ENCODE measurements around the gene FRMPD1.

The FRMPD1 gene

GRCh38 chr9:37682951-37683350 lies 32.2 kb downstream of the FRMPD1 start:
- DNase-seq, result no peak

DNA sequence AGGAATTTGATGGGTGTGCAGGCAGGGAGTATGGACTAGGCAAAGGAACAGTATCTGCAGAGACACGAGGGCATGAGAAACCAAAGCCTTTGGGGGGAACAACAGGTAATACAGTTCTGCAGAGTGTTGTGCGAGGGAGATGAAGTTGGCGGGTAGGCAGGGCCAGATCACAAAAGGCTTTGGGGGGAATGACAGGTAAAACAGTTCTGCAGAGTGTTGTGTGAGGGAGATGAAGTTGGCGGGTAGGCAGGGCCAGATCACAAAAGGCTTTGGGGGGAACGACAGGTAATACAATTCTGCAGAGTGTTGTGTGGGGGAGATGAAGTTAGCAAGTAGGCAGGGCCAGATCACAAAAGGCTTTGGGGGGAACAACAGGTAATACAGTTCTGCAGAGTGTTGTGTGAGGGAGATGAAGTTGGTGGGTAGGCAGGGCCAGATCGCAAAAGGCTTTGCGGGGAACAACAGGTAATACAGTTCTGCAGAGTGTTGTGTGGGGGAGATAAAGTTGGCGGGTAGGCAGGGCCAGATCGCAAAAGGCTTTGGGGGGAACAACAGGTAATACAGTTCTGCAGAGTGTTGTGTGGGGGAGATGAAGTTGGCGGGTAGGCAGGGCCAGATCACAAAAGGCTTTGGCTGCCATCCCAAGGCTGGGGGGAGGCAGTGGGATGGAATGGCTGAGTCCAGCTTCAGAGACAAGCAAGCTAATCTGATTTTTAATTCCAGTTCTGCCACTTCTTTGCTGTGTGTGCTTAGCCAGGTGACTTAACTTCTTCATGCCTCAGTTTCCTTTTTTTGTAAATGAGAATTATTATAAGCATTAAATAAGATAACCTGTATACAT lies 33.0 kb downstream of the FRMPD1 start:
- DNase-seq, result no peak

- no peak for DNase-seq
Measured at GRCh38 chr9:37692622-37693221, 42.0 kb downstream of the FRMPD1 start.

DNA sequence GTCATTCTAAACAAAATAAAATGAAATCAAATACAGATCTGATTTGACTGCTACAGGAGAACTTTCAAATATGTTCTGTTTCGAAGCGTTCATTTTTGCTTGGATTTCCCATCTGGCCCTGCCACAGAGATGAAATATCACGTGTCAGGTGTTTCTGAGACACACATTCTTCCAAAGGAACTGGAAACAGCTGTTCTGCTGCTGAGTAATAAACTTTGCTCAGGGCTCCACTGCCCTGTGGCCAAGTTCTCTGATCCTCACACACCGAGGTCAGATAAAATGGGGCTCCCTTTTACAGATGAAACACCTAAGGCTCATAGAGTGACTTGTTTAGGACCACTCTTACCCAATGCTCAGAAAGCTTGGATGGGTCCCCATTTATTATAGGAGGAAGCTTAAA lies 42.5 kb downstream of the FRMPD1 start:
- no peak for DNase-seq

DNA sequence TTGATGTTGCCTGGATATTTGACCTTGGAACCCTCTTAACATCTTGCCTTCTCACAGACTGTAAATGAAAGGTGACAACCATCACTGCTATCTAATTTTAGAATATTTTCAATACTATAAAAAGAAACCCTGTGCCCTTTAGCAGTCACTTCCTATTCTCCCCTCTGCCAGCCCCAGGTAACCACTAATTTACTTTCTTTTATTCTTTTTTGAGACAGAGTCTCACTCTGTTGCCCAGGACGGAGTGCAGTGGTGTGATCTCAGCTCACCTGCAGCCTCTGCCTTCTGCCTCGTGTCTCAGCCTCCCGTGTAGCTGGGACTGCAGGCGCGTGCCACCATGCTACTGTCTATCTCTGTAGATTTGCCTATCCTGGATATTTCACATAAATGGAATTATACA lies 43.6 kb downstream of the FRMPD1 start:
- no peak for DNase-seq

DNA sequence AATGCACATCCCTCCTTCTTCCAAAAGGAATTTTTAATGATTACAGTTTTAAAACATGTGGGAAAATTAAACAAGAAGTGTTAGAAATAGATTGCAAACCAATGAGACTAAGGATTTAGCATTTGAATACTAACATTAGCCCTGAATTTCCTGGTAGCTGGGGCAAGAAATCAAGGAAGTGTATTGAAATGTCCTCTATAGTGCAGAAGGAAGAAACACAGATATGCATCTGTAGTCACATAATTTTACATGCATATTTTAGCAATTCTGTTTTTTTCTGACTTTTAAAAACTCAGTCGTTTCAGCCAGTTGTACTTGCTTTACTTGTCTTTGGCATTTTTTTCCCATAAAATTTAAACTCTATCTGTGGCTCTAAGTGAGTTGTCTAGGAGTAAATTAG lies 45.8 kb downstream of the FRMPD1 start:
- no peak for DNase-seq

DNA sequence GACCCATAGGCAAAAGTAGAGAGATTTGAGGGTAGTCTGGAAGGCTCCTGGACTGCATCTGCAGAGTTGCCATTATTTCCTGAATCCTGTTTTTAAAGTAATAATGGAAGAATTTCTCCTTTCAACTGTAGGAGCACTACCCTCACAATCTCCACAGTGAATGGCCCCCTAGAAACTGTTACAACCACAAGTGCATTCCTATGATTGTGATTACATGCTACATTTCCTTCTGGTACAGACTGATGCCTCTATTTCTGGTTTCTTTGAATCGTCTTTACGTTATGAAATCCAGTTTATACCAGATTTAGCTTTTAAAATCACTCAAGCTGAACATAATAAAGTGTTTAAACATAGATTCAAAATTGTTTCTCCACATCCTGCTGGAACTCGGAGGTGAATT lies 49.4 kb downstream of the FRMPD1 start:
- no peak for DNase-seq

- no peak for DNase-seq
Measured at GRCh38 chr9:37700900-37701299, 50.1 kb downstream of the FRMPD1 start.

GRCh38 chr9:37705787-37706186 lies 55.0 kb downstream of the FRMPD1 start:
- DNase-seq, result no peak

DNA sequence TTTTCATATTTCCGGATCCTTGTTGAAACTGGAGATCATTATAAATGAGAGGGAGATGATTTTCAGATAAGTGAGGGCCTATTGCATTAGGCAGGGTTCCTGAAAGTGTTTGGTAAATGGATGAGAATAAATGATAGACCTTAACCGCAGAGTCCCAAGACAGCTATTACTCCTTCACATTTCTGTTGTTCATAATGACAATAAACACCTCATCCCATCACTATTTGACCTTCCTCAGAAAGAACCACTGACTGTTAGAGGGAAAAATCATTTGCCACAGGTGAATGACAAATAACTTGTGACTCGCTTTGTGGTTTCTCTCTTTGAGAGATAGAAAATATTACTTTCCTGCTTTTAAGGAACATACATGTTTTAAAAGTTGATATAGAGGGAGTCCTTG lies 55.5 kb downstream of the FRMPD1 start:
- DNase-seq, result no peak

GRCh38 chr9:37707748-37708147 lies 57.0 kb downstream of the FRMPD1 start:
- DNase-seq, result no peak

DNA sequence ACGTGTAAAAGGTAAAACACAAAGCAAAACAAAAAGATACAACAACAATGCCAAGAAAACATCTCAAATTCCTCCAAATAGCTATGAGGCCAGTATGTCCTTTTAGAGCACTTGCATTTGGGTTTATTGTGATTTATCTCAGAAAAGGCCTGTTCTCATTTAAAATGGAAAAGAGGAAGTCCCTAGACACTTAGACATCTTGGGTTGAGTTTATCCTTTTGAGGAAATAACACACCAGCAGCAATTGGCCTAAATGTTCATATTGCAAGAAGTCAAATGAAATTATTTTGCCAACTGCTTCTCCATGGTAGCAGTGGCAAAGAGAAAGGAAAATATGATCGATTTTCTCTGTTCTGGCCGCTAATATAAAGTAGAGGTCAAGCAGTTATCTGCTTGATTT lies 59.3 kb downstream of the FRMPD1 start:
- no peak for DNase-seq

- no peak for DNase-seq
Measured at GRCh38 chr9:37715260-37715659, 64.5 kb downstream of the FRMPD1 start.

DNA sequence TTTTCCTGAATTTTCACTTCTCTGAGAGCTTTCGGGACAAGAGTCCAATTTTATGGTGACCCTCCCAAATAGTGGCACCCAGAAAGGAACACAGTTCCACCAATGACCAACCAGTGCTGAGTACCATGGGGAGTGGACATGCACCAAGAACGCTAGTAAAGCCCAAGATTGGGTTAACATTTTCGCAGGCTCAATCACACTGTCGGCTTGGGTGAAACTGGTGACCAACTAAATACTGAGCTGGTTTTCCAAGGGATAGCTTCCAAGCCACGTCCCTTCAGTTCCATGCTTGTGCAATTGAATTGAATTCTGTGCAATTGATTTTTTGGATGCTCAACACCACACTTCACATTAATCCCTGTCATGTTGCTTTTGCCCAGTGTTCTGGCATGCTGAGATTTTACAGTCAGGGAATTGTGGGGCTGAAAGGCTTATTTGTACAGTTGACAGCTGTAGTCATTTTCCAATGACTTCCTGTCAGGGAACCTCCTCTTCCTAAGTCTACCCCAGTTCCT lies 65.3 kb downstream of the FRMPD1 start:
- DNase-seq, result no peak

- no peak for DNase-seq
Measured at GRCh38 chr9:37719526-37719925, 68.8 kb downstream of the FRMPD1 start.

GRCh38 chr9:37727013-37727412 lies 76.3 kb downstream of the FRMPD1 start:
- DNase-seq, result no peak

DNA sequence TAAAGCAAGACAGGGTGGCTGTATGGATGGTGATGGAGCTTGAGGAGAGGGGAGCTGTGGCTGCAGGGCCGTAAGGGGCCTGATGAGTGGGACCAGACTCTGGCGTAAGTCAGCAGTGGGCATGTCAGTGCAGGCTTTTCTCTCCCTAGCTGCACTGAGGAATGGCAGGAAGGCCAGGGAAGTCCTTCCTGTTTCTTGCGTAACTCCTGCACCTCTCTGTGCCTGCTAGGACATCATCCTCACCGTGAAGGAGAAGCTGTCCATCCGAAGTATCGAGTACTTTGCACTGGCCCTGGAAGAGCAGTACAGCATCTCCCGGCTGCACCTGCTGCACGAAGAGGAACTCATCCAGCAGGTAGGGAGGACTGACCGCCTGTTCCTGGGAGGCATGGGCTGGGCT lies 78.7 kb downstream of the FRMPD1 start:
- no peak for DNase-seq

DNA sequence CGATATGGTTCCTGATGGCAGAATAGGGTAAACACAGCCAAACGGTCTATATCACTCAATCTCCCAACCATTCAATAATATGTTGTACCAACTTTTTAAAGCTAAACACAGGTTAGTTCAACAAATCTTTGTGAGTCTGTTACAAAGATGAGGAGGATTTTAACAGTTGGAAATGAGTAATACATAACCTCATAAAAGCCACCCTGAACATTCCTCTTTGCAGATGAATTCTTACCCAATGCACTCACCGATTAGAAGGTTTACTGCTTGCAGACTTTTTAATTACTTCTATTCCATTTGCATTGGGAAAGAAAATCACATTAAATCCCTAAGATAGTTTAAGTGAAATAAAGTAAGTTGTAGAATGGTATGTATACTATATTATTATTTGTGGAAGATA lies 79.5 kb downstream of the FRMPD1 start:
- DNase-seq, result no peak

DNA sequence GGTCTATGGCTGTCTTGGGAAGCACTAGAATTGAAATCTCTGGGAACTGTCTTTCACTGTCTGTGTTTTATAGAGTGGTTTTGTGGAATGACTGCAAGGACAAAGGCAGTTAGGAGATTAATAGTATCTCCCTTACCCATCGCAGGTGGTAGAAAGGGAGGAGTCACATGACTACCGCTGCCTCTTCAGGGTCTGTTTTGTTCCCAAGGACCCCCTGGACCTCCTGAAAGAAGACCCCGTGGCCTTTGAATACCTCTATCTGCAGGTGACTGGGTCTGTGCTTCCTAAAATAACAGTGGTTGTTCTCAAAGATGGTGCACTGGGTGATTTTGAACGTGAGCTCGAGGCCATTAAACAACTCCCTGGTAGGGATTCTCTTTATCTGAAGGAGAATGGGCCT lies 80.1 kb downstream of the FRMPD1 start:
- DNase-seq, result no peak

DNA sequence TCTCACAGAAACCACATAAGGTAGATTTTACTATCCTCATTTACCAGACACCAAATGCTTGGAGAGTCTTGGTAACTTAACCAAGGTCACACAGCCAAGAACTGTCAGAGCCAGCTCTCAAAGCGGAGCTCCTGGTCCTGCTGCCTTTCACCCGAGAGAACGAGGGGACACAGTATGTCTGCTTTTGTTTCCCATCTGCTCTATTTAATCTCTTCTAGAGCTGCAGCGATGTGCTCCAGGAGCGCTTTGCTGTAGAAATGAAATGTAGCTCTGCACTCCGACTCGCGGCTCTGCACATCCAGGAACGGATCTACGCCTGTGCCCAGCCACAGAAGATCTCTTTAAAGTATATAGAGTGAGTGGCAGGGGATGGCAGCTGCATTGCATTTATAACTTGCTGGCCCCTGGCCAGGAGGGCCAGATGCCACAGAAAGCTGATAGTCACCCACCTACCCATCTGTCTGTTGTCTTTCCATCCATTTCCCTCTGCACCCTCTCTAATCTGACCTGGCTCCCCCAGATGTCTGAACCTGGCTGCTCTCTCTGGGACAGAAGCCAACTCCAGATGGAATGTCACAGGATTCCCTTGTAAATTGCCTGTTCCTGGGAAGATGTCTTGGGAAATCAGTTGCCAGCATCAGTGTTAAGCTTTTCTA lies 81.5 kb downstream of the FRMPD1 start:
- no peak for DNase-seq

- no peak for DNase-seq
Measured at GRCh38 chr9:37732952-37733351, 82.2 kb downstream of the FRMPD1 start.

DNA sequence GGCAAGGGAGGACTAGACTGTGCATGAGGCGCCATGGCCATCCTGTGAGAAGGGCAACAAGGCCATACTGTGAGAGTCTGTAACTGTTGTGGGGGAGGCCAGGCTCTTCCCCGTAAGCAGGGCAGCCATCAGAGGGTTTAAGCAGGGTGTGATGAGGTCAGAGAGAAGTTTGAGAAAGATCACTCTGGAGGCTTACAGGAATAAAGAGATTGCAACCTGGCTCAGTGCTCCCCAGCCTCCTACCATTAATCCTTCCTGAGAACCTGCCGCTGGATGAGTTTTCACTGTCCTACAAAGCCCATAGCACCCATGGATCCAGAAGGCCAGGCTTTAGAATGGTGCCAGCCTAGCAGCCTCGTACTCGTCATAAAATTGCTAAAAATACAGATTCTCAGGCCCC lies 88.5 kb downstream of the FRMPD1 start:
- DNase-seq, result no peak

GRCh38 chr9:37740128-37740527 lies 89.4 kb downstream of the FRMPD1 start:
- no peak for DNase-seq

Data from CD4-positive, alpha-beta T cell treated with Interferon alpha-2 for 1 hour (primary cell).